Astrocyte (in vitro differentiated cells and primary cell): Measurements from ENCODE around the gene SLX1B. TPM values are rescaled to one million over a fixed set of nuclear protein-coding genes. Genes with fewer than 3 reads are reported as not detected.
"Not testable (repeated sequence)": the region's sequence is repeated elsewhere in the genome, so short reads cannot be mapped to it uniquely, and the experiment has no call there.

Source experiments
- DNase-seq: peaks from one replicate; pipeline ENCODE4 v3.0.0-alpha.2; 2010; ENCODE audit warnings: low read depth
- FAIRE-seq: peaks from 2 replicates; lab custom pipeline; 2011; peaks lifted over from hg19 to GRCh38; lab: Jason Lieb, UNC
- H2AFZ ChIP-seq: 2 replicates; pipeline ENCODE4 v1.6.0; 2012; ENCODE audit warnings: low read depth, low read length, inconsistent platforms
- H3K27ac ChIP-seq: 2 replicates; pipeline ENCODE4 v1.5.1; 2011; ENCODE audit warnings: low read depth, low read length, inconsistent platforms
- H3K27me3 ChIP-seq: 2 replicates; pipeline ENCODE4 v1.6.0; 2011; ENCODE audit warnings: low read length, inconsistent platforms; ENCODE audit not compliant: insufficient read depth
- H3K36me3 ChIP-seq: 2 replicates; pipeline ENCODE4 v1.5.1; 2011; ENCODE audit warnings: low read length, inconsistent platforms; ENCODE audit not compliant: insufficient read depth
- H3K4me1 ChIP-seq: 2 replicates; pipeline ENCODE4 v1.5.1; 2011; ENCODE audit warnings: low read length, inconsistent platforms; ENCODE audit not compliant: insufficient read depth
- H3K4me2 ChIP-seq: 2 replicates; pipeline ENCODE4 v1.6.0; 2012; ENCODE audit warnings: low read length, inconsistent platforms
- H3K4me3 ChIP-seq: 2 replicates; pipeline ENCODE4 v1.5.1; 2011; ENCODE audit warnings: low read depth, mild to moderate bottlenecking, low read length, inconsistent platforms; ENCODE audit not compliant: insufficient read depth
- H3K79me2 ChIP-seq: 2 replicates; pipeline ENCODE4 v1.6.0; 2012; ENCODE audit warnings: mild to moderate bottlenecking, low read length, inconsistent platforms; ENCODE audit not compliant: insufficient read depth
- H3K9ac ChIP-seq: 2 replicates; pipeline ENCODE4 v1.6.0; 2012; ENCODE audit warnings: mild to moderate bottlenecking, low read length, inconsistent platforms
- H3K9me3 ChIP-seq: 2 replicates; pipeline ENCODE4 v1.5.1; 2012; ENCODE audit warnings: low read depth, mild to moderate bottlenecking, low read length, inconsistent platforms; ENCODE audit not compliant: insufficient read depth
- H4K20me1 ChIP-seq: 2 replicates; pipeline ENCODE4 v1.6.0; 2012; ENCODE audit warnings: low read length, inconsistent platforms; ENCODE audit not compliant: insufficient read depth
- H3K27ac Mint-ChIP-seq: one replicate; pipeline ENCODE4 v1.8.0; 2021; ENCODE audit warnings: mild to moderate bottlenecking, mixed read lengths; ENCODE audit not compliant: unreplicated experiment
- H3K27me3 Mint-ChIP-seq: one replicate; pipeline ENCODE4 v1.8.0; 2021; ENCODE audit warnings: low read depth, mixed read lengths; ENCODE audit not compliant: unreplicated experiment
- H3K36me3 Mint-ChIP-seq: one replicate; pipeline ENCODE4 v1.8.0; 2021; ENCODE audit warnings: low read depth, mixed read lengths; ENCODE audit not compliant: unreplicated experiment
- H3K4me1 Mint-ChIP-seq: one replicate; pipeline ENCODE4 v1.8.0; 2021; ENCODE audit warnings: low read depth, mixed read lengths; ENCODE audit not compliant: unreplicated experiment
- H3K4me3 Mint-ChIP-seq: one replicate; pipeline ENCODE4 v1.8.0; 2021; ENCODE audit warnings: mild to moderate bottlenecking, moderate library complexity, mixed read lengths; ENCODE audit not compliant: unreplicated experiment
- H3K9me3 Mint-ChIP-seq: one replicate; pipeline ENCODE4 v1.8.0; 2021; ENCODE audit warnings: mild to moderate bottlenecking, mixed read lengths; ENCODE audit not compliant: unreplicated experiment
- total RNA-seq: library from RNA; stranded (reverse); gene quantifications from 2 replicates; pipeline ENCODE4 v1.2.1, GENCODE V29; 2021

The SLX1B gene
- total RNA-seq, 1 donor from 2014 or later = 30.7 TPM

DNA sequence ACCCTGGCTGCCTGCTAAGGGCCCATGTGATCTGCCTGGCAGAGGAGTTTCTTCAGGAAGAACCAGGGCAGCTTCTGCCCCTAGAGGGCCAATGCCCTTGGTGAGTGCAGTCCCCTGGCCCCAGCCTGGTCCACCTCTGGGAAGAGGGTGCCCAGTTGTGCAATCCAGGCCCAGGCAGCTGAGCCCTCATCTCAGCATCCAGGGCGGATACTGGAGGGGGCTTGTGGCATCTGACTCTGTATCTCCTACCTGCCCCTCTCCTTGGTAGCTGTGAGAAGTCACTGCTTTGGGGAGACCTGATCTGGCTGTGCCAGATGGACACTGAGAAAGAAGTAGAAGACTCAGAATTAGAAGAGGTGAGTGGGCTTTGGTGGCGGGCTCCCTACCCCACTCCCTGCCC, 3.3 kb downstream of the SLX1B start:
- not testable (repeated sequence) for H2AFZ ChIP-seq, H3K4me1 Mint-ChIP-seq, H3K4me1 ChIP-seq, H3K9ac ChIP-seq, H3K4me3 Mint-ChIP-seq, H3K27me3 ChIP-seq, H3K9me3 Mint-ChIP-seq, H3K36me3 Mint-ChIP-seq, H3K4me3 ChIP-seq, H3K27me3 Mint-ChIP-seq, H3K79me2 ChIP-seq, H3K36me3 ChIP-seq, H3K27ac Mint-ChIP-seq, H3K27ac ChIP-seq, FAIRE-seq, DNase-seq, H3K4me2 ChIP-seq, H4K20me1 ChIP-seq, H3K9me3 ChIP-seq

DNA sequence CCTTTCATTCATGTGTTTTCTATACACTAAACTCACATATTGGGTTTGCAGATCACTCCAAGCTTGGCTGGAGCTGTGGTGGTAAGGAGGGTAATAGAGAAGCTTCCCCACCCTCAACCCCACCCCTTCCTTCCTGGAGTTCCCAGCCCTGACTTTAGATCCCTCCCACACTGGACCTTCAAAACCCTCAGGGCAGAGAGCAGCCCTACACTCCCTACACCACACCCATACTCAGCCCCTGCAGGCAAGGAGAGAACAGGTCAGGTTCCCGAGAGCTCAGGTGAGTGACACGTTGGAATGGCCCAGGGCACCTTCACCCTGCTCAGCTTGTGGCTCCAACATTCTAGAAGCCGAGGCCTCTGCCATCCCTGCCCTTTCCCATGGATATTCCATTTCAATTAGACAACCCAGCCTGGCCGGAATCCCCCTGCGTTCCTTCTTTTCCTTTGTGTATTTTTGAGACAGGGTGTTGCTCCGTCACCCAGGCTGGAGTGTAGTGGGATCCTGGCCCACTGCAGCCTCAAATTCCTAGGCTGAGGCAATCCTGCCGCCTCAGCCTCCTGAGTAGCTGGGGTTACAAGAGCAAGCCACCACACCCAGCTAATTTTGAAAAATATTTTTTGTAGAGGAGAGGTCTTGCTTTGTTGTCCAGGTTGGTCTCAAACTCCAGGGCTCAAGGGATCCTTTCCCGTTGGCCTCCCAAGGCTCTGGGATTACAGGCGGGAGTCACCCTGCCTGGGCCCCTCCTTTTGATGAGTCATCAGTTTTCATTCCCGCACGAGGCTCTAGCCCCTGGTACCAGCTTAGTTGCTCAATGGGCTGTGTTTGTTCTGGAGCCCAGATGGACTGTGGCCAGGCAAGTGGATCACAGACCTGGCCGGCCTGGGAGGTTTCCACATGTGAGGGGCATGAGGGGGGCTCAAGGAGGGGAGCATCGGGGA, 5.6 kb downstream of the SLX1B start, which contains the start of gene SULT1A4:
SULT1A4 (plus strand) TSS at position 208 of the 941 bp plus-strand sequence. CDS start 1,473 bp downstream, outside the sequence.
- not testable (repeated sequence) for H3K4me3 ChIP-seq, FAIRE-seq, H4K20me1 ChIP-seq, H3K9ac ChIP-seq, H3K36me3 ChIP-seq, H3K36me3 Mint-ChIP-seq, H3K4me1 ChIP-seq, H3K4me2 ChIP-seq, DNase-seq, H3K9me3 Mint-ChIP-seq, H3K4me3 Mint-ChIP-seq, H3K27me3 Mint-ChIP-seq, H3K9me3 ChIP-seq, H3K4me1 Mint-ChIP-seq, H3K27me3 ChIP-seq, H2AFZ ChIP-seq, H3K27ac ChIP-seq, H3K79me2 ChIP-seq, H3K27ac Mint-ChIP-seq

DNA sequence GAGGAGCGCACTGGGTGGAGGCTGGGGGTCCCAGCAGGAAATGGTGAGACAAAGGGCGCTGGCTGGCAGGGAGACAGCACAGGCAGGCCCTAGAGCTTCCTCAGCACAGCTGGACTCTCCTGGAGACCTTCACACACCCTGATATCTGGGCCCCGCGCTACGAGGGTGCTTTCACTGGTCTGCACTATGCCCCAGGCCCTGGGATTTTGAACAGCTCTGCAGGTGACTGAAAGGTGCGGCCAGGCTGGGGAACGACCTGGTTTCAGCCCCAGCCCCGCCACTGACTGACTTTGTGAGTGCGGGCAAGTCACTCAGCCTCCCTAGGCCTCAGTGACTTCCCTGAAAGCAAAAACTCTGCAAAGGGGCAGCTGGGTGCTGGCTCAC, 6.3 kb downstream of the SLX1B start:
- not testable (repeated sequence) for H3K79me2 ChIP-seq, H3K9me3 Mint-ChIP-seq

DNA sequence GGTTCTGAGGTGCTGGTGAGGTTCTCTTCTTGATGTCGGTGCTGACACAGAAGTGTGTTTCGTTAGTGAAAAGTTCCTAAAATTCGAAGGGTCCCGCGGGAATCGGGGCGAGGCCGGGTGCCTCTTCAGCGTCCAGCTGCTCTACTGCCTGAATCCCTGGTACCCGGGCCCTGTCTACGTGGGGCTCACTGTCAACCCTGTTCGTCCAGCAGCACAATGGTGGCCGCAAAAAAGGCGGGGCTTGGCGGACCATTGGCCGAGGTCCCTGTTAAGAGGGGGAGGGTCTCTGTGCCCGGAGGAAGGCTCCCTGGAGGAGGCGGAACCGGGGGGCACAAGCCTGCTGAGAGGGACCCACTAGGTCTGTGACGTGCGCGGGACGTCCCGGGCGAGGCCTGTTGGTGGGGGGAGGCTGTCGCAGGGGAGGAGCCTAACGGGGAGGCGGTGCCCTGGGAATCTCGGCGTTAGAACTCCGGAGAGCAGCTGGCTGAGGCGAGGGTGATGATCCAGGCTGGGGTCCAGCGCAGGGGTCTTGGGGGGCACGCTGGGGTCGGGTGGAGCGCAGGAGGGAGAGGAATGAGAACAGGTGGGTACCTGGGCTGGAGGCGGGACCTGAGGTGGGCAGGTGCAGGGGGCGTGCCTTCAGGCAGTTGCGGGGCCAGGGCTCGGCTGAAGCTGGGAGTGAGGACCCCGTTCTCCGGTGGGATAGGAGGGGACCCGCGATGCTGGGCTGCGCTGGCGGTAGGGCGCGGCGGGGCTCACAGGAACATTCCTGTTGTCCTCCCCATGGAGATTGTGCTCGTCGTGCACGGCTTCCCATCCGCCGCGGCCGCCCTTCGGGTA, 11.9 kb downstream of the SLX1B start:
- FAIRE-seq, H3K27ac ChIP-seq, H3K27ac Mint-ChIP-seq: not testable (repeated sequence)

More for the DNA sequence above, 6.3 kb downstream of the SLX1B start:
- not testable (repeated sequence) for H3K27me3 ChIP-seq, DNase-seq, H3K4me2 ChIP-seq, H3K36me3 Mint-ChIP-seq, H3K4me3 Mint-ChIP-seq, H2AFZ ChIP-seq, H3K27ac ChIP-seq, H3K4me1 Mint-ChIP-seq, H3K4me1 ChIP-seq, H3K36me3 ChIP-seq, H3K9me3 ChIP-seq, H3K27ac Mint-ChIP-seq, H3K9ac ChIP-seq, H3K4me3 ChIP-seq, H3K27me3 Mint-ChIP-seq, H4K20me1 ChIP-seq, FAIRE-seq

DNA sequence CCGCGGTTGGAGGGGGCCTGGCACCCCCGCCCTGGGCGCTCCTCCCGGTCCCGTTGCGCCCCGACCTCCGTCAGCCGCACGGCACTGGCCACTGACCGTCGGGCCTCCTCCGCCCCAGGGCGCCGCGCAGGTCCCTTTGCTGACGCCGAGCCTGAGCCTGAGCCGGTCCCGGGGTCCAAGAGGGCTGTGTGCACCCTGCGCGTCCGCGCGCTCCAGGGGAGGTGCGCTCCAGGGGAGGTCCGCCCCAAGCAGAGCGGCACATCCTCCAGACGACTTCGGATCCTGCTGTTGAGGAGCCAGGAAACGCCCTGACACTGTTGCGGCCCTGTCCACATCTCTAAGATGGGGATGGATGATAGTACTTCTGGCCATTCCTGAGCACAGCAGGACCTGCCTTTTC, 12.6 kb downstream of the SLX1B start:
- not testable (repeated sequence) for H3K36me3 Mint-ChIP-seq, H3K9me3 Mint-ChIP-seq, H3K79me2 ChIP-seq, H4K20me1 ChIP-seq, H3K9ac ChIP-seq, DNase-seq, H3K36me3 ChIP-seq, H3K9me3 ChIP-seq, H3K27ac Mint-ChIP-seq, H3K4me1 ChIP-seq, H2AFZ ChIP-seq, FAIRE-seq, H3K27ac ChIP-seq, H3K4me3 ChIP-seq, H3K27me3 ChIP-seq, H3K4me2 ChIP-seq, H3K27me3 Mint-ChIP-seq, H3K4me3 Mint-ChIP-seq, H3K4me1 Mint-ChIP-seq

More for the DNA sequence above, 11.9 kb downstream of the SLX1B start:
- H4K20me1 ChIP-seq, H3K4me3 Mint-ChIP-seq, DNase-seq, H3K4me1 ChIP-seq, H3K4me1 Mint-ChIP-seq, H3K79me2 ChIP-seq, H3K36me3 Mint-ChIP-seq, H3K27me3 Mint-ChIP-seq, H2AFZ ChIP-seq, H3K9me3 ChIP-seq, H3K4me3 ChIP-seq, H3K9me3 Mint-ChIP-seq, H3K4me2 ChIP-seq, H3K27me3 ChIP-seq, H3K36me3 ChIP-seq, H3K9ac ChIP-seq: not testable (repeated sequence)
